Suppressor macrophage (primary cell): ENCODE measurements around the gene EIPR1.

Source experiments
- DNase-seq, 4 experiments: peaks; one replicate each; pipeline ENCODE4 v3.0.0-alpha.2; 2020 to 2022

Gene EIPR1

DNA sequence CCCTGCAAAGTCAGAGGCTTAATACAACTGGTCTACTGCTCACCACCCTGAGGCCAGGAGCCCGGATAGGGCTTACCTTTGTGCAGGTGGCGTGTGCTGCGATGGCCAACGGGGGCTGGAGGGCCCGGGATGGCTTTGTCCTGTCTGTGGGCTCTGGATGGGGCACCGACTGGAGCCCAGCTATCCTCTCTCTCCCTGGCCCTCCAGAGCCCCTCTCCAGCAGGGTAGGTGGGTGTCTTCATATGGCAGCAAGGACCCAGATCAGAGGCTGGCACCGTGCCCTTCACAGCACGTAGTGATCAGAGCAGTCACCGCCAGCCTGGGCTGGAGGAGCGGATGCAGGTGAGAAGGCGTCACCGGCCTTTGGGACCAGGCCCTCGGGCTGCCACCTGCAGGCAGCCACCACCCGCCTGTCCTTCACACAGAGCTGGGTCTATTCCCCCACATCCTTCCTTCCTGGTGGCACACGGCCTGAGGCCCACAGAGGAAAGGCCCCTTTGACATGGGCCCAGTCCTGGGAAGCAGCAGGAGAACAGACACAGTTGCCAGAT, 232.1 kb downstream of the EIPR1 start:
- no peak for DNase-seq

DNA sequence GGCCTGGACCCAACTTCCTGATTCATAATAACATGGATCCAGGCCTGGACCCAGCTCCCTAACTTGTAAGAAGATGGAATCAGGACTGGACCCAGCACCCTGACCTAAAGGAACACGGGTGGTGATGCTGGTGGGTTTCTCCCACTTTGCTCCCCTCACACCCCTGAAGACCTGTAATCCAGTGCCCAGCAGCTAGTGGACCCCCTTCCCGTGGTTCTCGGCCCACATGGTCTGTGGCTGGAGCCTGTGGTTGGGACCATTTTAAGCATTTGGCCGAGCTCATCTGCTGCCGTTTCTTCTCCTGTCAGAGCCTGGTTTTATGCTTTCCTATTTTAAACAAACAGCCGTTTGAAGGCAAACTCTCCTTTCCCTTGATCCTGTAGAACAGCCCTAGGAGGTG, 232.8 kb downstream of the EIPR1 start:
- DNase-seq = no peak

DNA sequence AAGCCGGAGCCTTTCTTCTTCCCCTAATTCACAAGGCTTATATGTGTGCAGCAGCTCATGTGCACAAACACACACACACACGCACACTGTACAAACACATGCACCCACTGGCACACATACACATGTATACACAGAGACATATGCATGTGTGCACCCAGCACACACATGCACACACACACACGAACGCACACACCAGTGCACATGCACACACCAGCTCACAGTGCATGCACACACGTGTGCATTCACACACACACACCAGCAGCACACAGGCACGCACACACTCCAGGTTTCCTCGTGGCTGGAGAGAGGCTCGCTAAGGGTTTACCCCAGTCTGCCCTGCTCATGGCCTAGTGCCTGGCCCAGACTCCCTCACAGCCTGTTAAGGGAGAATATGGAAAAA, 234.0 kb downstream of the EIPR1 start:
- DNase-seq = no peak

DNA sequence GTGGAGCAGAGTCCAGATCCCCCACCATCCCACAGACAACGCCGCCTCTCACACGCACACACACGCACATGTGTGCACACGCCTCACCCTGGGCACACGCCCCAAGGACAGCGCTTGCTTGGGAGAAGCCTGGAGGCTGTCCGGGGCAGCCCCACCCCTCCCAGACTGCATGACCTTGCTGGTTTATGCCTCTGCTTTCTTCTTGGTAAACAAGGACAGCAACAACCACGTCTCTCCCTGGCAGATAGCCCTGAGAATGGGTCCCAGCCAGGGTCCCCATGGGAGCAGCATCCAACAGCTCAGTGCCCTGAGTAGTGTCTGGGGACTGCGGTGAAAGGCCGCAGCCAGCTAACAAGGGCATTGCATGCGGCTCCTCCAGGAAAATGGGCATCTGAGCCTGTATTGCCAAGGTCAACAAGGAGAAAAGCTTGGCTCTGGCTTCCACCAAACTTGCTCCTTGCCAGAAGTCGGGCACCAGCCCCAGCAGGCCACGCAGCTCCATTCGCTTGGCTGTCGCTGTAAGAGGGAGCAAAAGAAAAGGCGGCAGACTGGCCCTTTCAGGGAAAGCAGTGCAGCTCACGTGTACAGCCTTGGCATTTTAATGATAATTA, 234.6 kb downstream of the EIPR1 start:
- no peak for DNase-seq

DNA sequence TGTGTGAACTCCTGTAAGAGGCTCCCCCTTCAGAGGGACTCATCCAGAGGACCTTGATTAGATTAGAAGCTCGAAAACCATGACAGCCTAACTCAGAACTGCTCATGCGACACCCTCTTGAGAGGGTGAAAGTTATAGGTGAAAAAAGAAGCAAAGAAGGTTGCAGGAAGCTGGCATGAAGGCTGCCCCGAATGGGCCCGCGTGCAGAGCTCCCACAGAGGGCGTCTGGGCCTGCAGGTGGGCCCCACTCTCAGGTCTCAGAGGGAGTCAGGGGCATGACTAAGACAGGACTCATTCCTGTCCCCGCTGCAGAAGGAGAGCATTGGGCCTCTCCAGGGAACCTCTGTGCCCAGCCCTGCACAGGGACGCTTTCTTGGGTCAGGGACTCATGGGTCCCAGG, 235.4 kb downstream of the EIPR1 start:
- DNase-seq = no peak

DNA sequence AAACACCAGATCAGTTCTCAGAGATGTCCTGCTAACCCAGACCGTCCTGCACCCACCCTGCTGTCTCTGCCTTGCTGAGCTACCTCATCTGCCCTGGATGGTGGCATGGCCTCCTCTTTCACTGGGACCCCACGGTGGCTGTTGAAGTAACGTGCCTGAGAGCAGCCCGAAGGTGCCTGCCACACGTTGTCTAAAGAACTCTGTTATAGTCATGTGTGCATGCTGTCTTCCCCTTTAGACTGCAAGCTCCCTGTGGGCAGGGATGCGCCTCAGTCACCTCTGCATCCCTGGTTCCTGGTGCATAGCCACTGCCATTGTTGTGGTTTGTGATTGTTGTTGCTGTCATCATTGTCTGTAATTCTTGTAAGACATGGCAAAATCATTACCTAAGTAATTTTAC, 235.9 kb downstream of the EIPR1 start:
- DNase-seq = no peak

DNA sequence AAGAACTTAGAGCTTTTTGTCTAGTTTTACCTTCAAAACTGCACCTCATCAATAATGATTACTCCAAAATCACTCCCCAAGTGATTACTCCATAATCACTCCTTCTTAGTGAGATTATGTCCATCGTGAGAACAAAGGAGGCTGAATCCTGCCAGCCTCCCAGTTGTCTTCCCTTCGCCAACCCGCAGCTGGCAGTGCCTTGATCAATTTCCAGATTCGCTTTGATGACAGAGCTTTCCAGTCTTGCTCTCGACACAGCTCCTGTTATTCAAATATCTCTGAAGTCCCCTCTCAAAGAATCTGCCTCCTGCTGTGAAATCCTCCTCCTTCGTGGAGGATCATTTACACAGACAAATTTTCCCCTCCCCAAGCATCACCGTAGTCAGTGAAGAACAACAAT, 237.7 kb downstream of the EIPR1 start:
- DNase-seq = no peak
